Natural killer cell (primary cell): ENCODE measurements around the gene LIFR. TPM values are rescaled to one million over a fixed set of nuclear protein-coding genes. Genes with fewer than 3 reads are reported as not detected.

Experiments
- ATAC-seq, 3 donors: fragments of 150-1000 bp in 2 of 3; fragments of 200-7000 bp in 1 of 3; cut with Tn5 transposase; 1 replicate in 1 of 3; 2 replicates in 2 of 3; pipeline ENCODE4 v1.10.0; 2021; ENCODE audit warnings: mild to moderate bottlenecking in 2 of 3, moderate library complexity in 2 of 3
- DNase-seq, 2 donors: peaks; one replicate each; pipeline versions ENCODE4 v3.0.0 to v3.0.0-alpha.2; 2013 to 2021; ENCODE audit warnings: mixed read lengths in 1 of 2
- H3K27ac ChIP-seq: one replicate; pipeline ENCODE4 v1.5.1; 2013; ENCODE audit warnings: mild to moderate bottlenecking, low read length
- H3K27me3 ChIP-seq: one replicate; pipeline ENCODE4 v1.6.1; 2013; ENCODE audit warnings: low read length; ENCODE audit not compliant: control insufficient read depth, insufficient read depth
- H3K36me3 ChIP-seq: one replicate; pipeline ENCODE4 v1.6.1; 2013; ENCODE audit warnings: low read length; ENCODE audit not compliant: control insufficient read depth, insufficient read depth
- H3K4me1 ChIP-seq: one replicate; pipeline ENCODE4 v1.6.1; 2013; ENCODE audit warnings: low read length; ENCODE audit not compliant: control insufficient read depth, insufficient read depth
- H3K4me3 ChIP-seq: one replicate; pipeline ENCODE4 v1.5.1; 2013; ENCODE audit warnings: low read length
- H3K9me3 ChIP-seq: one replicate; pipeline ENCODE4 v1.6.1; 2013; ENCODE audit warnings: low read length; ENCODE audit not compliant: control insufficient read depth, insufficient read depth
- H3K27ac Mint-ChIP-seq, 2 donors: one replicate each; pipeline ENCODE4 v1.8.0; 2022; ENCODE audit warnings: mild to moderate bottlenecking in 2 of 2, mixed read lengths in 2 of 2, moderate library complexity in 1 of 2
- H3K27me3 Mint-ChIP-seq, 2 donors: one replicate each; pipeline ENCODE4 v1.8.0; 2022; ENCODE audit warnings: low read depth in 2 of 2, mixed read lengths in 2 of 2
- H3K36me3 Mint-ChIP-seq: one replicate; pipeline ENCODE4 v1.8.0; 2022; ENCODE audit warnings: mixed read lengths
- H3K4me1 Mint-ChIP-seq, 2 donors: one replicate each; pipeline ENCODE4 v1.8.0; 2022; ENCODE audit warnings: mixed read lengths in 2 of 2
- H3K4me3 Mint-ChIP-seq: one replicate; pipeline ENCODE4 v1.8.0; 2022; ENCODE audit warnings: mild to moderate bottlenecking, moderate library complexity, mixed read lengths
- H3K9me3 Mint-ChIP-seq, 2 donors: one replicate each; pipeline ENCODE4 v1.8.0; 2022; ENCODE audit warnings: mixed read lengths in 2 of 2
- CTCF ChIP-seq: fragments of 200-600 bp; IDR thresholded peaks from one replicate; pipeline ENCODE4 v1.8.0; 2022; ENCODE audit warnings: antibody characterized with exemption
- WGBS: methylation state at CpG from one replicate; pipeline ENCODE4 v1.1.7; 2013; ENCODE audit warnings: missing lambda C conversion rate; ENCODE audit not compliant: insufficient coverage; 5-methylcytosine and 5-hydroxymethylcytosine counted together
- intact Hi-C: fragments of 100-400 bp; cut with micrococcal nuclease; formaldehyde crosslinking; loops from one replicate; pipeline ENCODE4 v1.14.2; 2022
- total RNA-seq, 4 donors: library from RNA; stranded (reverse); fragments of 120-200 nt in 1 of 4; gene quantifications; one replicate each; pipeline versions ENCODE4 v1.2.3 to v1.2.4, GENCODE V29; 2013 to 2022

The LIFR gene
- total RNA-seq, 3 donors from 2014 or later (not counting 1 experiment from before 2014, with no cell fraction given) = not detected

- no peak overlapping the region for H3K4me3 Mint-ChIP-seq
- TF ChIP-seq CTCF = no peak
- H3K27ac ChIP-seq = no peak overlapping the region
Observed at GRCh38 chr5:38548064-38548759, 8.2 kb downstream of the LIFR start.

GRCh38 chr5:38547257-38547656 is 9.2 kb downstream of the LIFR start:
- H3K9me3 Mint-ChIP-seq = no peaks in the 10 kb centered on the region
- peaks cover 14 to 25% of the 10 kb centered on the region in 2 donors for H3K27me3 Mint-ChIP-seq
- ATAC-seq (no peak), DNase-seq (no peak)
- H3K27ac Mint-ChIP-seq = no peak overlapping the region
- no peak overlapping the region for H3K4me3 Mint-ChIP-seq
- no peaks in the 10 kb centered on the region for H3K4me1 Mint-ChIP-seq
- 97% methylated on average over 4 of the region's 4 CpGs for whole genome bisulfite sequencing
- intact Hi-C loops = no loop called here
- Histone ChIP-seq H3K36me3 (no peaks in the 10 kb centered on the region), H3K4me3 (no peak overlapping the region), H3K9me3 (no peaks in the 10 kb centered on the region), H3K27ac (no peak overlapping the region), H3K27me3 (peaks cover 9% of the 10 kb centered on the region), H3K4me1 (no peaks in the 10 kb centered on the region)
- H3K36me3 Mint-ChIP-seq = no peaks in the 10 kb centered on the region
- TF ChIP-seq CTCF = no peak

More at GRCh38 chr5:38548064-38548759, 8.2 kb downstream of the LIFR start:
- no CpG with 5 or more reads among the region's 1 CpG for WGBS
- no peak overlapping the region for H3K27ac Mint-ChIP-seq
- ATAC-seq = no peak
- peaks cover 18 to 35% of the 10 kb centered on the region in 2 donors for H3K27me3 Mint-ChIP-seq
- Histone ChIP-seq H3K36me3 (no peaks in the 10 kb centered on the region), H3K4me3 (no peak overlapping the region), H3K4me1 (no peaks in the 10 kb centered on the region), H3K9me3 (no peaks in the 10 kb centered on the region), H3K27me3 (peaks cover 18% of the 10 kb centered on the region)
- H3K4me1 Mint-ChIP-seq = no peaks in the 10 kb centered on the region
- H3K9me3 Mint-ChIP-seq = no peaks in the 10 kb centered on the region
- no peak for DNase-seq
- intact Hi-C loops = no loop called here
- no peaks in the 10 kb centered on the region for H3K36me3 Mint-ChIP-seq

DNA sequence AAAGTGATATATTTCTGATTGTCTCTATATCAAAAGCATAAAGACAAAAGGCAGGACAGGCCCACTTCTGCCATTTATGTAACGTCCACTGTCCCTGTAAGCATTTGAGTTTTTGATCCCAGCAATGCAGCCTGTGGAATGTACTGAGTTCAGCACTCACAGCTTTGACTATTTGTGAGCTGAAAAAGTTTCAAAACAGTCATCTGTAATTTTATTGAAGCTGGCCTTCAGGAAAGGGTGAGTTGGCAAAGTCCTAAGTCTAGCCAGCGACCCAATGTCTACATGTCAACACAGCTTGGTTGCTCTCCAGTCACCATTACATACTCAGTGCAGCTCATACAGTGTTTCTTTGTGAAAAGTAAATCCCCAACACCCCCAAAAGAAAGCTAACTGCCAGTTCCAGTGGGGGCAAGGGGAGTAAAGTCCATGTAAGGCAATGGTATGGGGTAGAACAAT is 9.7 kb downstream of the LIFR start:
- H3K27me3 ChIP-seq = peaks cover 5% of the 10 kb centered on the region
- 83% methylated on average over 2 of the region's 2 CpGs for WGBS
- intact Hi-C loops = no loop called here
- H3K9me3 ChIP-seq = no peaks in the 10 kb centered on the region
- no peaks in the 10 kb centered on the region for H3K36me3 ChIP-seq
- H3K4me1 Mint-ChIP-seq = no peaks in the 10 kb centered on the region
- DNase-seq (no peak), ATAC-seq (no peak)
- H3K36me3 Mint-ChIP-seq = no peaks in the 10 kb centered on the region
- no peak overlapping the region for H3K27ac Mint-ChIP-seq
- no peak overlapping the region for H3K4me3 Mint-ChIP-seq
- no peak overlapping the region for H3K4me3 ChIP-seq
- H3K4me1 ChIP-seq = no peaks in the 10 kb centered on the region
- TF ChIP-seq CTCF = no peak
- peaks cover 10 to 20% of the 10 kb centered on the region in 2 donors for H3K27me3 Mint-ChIP-seq
- H3K27ac ChIP-seq = no peak overlapping the region
- H3K9me3 Mint-ChIP-seq = no peaks in the 10 kb centered on the region

DNA sequence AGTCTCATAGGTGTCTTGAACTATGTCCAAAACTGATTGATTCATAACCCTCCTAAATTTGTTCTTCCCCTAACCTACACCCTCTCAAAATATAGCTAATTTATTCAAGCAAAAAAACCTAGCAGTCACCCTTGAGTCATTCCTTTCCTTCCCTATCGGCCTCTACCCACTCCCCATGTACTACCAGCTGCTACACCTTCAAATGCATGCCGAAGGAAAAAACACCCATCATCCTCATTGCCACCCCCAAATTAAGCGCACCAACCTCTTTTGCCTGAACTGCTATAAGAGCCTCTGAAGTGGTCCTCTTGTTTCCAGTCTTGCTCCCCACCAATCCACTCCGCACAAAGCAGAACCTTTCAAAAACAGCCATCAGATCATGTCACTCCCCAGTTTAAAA is 12.6 kb downstream of the LIFR start:
- no peak overlapping the region for H3K4me3 Mint-ChIP-seq
- intact Hi-C loops = no loop called here
- ATAC-seq = no peak

More for the DNA sequence above, 12.6 kb downstream of the LIFR start:
- Mint-ChIP-seq H3K27ac (no peak overlapping the region), H3K36me3 (no peaks in the 10 kb centered on the region), H3K4me1 (no peaks in the 10 kb centered on the region), H3K27me3 (peaks cover 10 to 15% of the 10 kb centered on the region in 2 donors), H3K9me3 (no peaks in the 10 kb centered on the region)
- Histone ChIP-seq H3K36me3 (no peaks in the 10 kb centered on the region), H3K9me3 (no peaks in the 10 kb centered on the region), H3K4me3 (no peak overlapping the region), H3K27me3 (peaks cover 3% of the 10 kb centered on the region), H3K27ac (no peak overlapping the region), H3K4me1 (no peaks in the 10 kb centered on the region)
- no peak for DNase-seq
- WGBS = 88% methylated on average over 4 of the region's 4 CpGs
- no peak for TF ChIP-seq CTCF
